MM.1S (cell line): ENCODE results near the gene MAS1L.

Experiments used
- DNase-seq: peaks from one replicate; pipeline ENCODE4 v3.0.0-alpha.2; 2015
- H2AFZ ChIP-seq: fragments of 300-600 bp; sonication (generic); 2 replicates; pipeline ENCODE4 v1.6.0; 2016; ENCODE audit warnings: antibody characterized with exemption, low read length
- H3F3A ChIP-seq: fragments of 300-600 bp; sonication (generic); 2 replicates; pipeline ENCODE4 v1.6.1; 2016; ENCODE audit warnings: mild to moderate bottlenecking, antibody characterized with exemption, low read length, moderate library complexity, mixed read lengths; ENCODE audit not compliant: insufficient read depth
- H3K27ac ChIP-seq: fragments of 300-600 bp; sonication (generic); 2 replicates; pipeline ENCODE4 v1.5.1; 2016; ENCODE audit warnings: mild to moderate bottlenecking, low read length
- H3K27me3 ChIP-seq: fragments of 300-600 bp; sonication (generic); replicated peaks from 2 replicates; pipeline ENCODE4 v1.6.0; 2016; ENCODE audit warnings: low read length; ENCODE audit not compliant: insufficient read depth
- H3K36me3 ChIP-seq: fragments of 300-600 bp; sonication (generic); replicated peaks from 2 replicates; pipeline ENCODE4 v1.6.1; 2016; ENCODE audit warnings: mild to moderate bottlenecking, low read length, mixed read lengths; ENCODE audit not compliant: insufficient read depth
- H3K4me1 ChIP-seq: fragments of 300-600 bp; sonication (generic); 2 replicates; pipeline ENCODE4 v1.6.1; 2016; ENCODE audit warnings: low read length, mixed read lengths
- H3K4me2 ChIP-seq: fragments of 300-600 bp; sonication (generic); 2 replicates; pipeline ENCODE4 v1.6.0; 2016; ENCODE audit warnings: low read depth, low read length
- H3K4me3 ChIP-seq: fragments of 300-600 bp; sonication (generic); 2 replicates; pipeline ENCODE4 v1.5.1; 2016; ENCODE audit warnings: low read length, mixed read lengths
- H3K79me2 ChIP-seq: fragments of 300-600 bp; sonication (generic); 2 replicates; pipeline ENCODE4 v1.6.1; 2016; ENCODE audit warnings: mixed run types, low read length, mixed read lengths
- H3K9ac ChIP-seq: fragments of 300-600 bp; sonication (generic); 2 replicates; pipeline ENCODE4 v1.6.1; 2016; ENCODE audit warnings: low read length, mixed read lengths
- H3K9me2 ChIP-seq: fragments of 300-600 bp; sonication (generic); replicated peaks from 2 replicates; pipeline ENCODE4 v1.6.1; 2016; ENCODE audit warnings: mild to moderate bottlenecking, low read length, mixed read lengths; ENCODE audit not compliant: insufficient read depth
- H3K9me3 ChIP-seq: fragments of 300-600 bp; sonication (generic); replicated peaks from 2 replicates; pipeline ENCODE4 v1.6.1; 2016; ENCODE audit warnings: mild to moderate bottlenecking, low read length, mixed read lengths; ENCODE audit not compliant: insufficient read depth
- H4K20me1 ChIP-seq: fragments of 300-600 bp; sonication (generic); 2 replicates; pipeline ENCODE4 v1.6.1; 2016; ENCODE audit warnings: mild to moderate bottlenecking, low read length, moderate library complexity, mixed read lengths; ENCODE audit not compliant: insufficient read depth
- CTCF ChIP-seq: fragments of 300-600 bp; sonication (generic); IDR thresholded peaks from 2 replicates; pipeline ENCODE4 v1.5.1; 2016; ENCODE audit warnings: antibody characterized with exemption, low read length, mixed read lengths
- EZH2 ChIP-seq: fragments of 300-600 bp; sonication (generic); optimal IDR thresholded peaks from 2 replicates; pipeline ENCODE3; 2017; ENCODE audit warnings: low read depth, mild to moderate bottlenecking, antibody characterized with exemption, low read length, mixed read lengths
- EZH2phosphoT487 ChIP-seq: fragments of 300-600 bp; sonication (generic); IDR thresholded peaks from 2 replicates; pipeline ENCODE4 v1.6.1; 2018; ENCODE audit warnings: antibody characterized with exemption, low read length

The MAS1L gene

DNA sequence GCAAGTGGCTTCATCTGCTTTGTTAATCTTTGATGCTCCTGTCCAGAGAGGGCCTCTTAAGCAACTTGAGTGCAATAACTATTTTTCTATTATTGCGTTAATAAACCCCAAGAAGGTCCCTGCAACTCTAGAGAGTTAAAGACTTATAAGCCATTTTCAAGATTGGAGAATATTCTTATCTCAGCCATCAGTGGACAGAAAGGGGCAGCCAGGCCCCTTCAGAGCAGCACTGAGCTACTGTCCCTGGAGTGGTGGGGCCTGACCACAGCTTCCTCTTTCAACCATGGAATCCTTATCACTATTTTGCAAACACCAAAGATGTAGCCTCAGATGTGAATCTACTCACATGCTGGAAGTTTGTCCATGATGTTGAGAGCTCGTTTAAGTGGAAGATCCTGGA lies 2.8 kb upstream of the MAS1L start:
- no peaks in the 10 kb centered on the region for H4K20me1 ChIP-seq
- no peaks in the 10 kb centered on the region for H3K9me2 ChIP-seq
- H3K27me3 ChIP-seq: no peaks in the 10 kb centered on the region
- no peaks in the 10 kb centered on the region for H3K79me2 ChIP-seq
- H3K9me3 ChIP-seq: no peaks in the 10 kb centered on the region
- H3K9ac ChIP-seq: no peak overlapping the region
- TF ChIP-seq CTCF (no peak), EZH2 (no peak), EZH2phosphoT487 (no peak)
- no peak for DNase-seq
- H3K4me3 ChIP-seq: no peak overlapping the region
- no peaks in the 10 kb centered on the region for H3K4me1 ChIP-seq
- H2AFZ ChIP-seq: no peak overlapping the region
- H3K4me2 ChIP-seq: no peak overlapping the region
- no peaks in the 10 kb centered on the region for H3K36me3 ChIP-seq
- no peaks in the 10 kb centered on the region for H3F3A ChIP-seq
- H3K27ac ChIP-seq: no peak overlapping the region

DNA sequence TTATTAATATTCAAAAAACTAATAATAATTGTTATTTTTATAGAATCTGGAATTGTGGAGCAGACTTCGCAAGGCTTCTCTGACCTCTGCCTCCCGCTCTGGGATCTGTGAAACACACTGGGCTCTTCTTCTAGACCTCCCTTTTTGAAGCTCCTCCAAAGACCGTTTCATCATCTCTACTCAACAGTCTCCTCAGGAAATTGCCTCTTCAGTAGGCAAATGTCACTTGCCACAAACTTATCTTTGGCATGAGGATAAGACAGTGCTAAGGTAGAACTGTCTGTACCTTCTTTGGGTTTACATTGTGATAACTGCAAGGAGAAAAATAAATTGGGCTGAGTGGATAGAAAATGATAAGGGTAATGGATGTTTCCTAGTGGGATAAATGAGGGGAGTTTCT lies 2.3 kb upstream of the MAS1L start:
- H2AFZ ChIP-seq: no peak overlapping the region
- H3F3A ChIP-seq: no peaks in the 10 kb centered on the region
- H3K4me3 ChIP-seq: no peak overlapping the region
- H3K27me3 ChIP-seq: no peaks in the 10 kb centered on the region
- H4K20me1 ChIP-seq: no peaks in the 10 kb centered on the region
- H3K9me2 ChIP-seq: no peaks in the 10 kb centered on the region
- TF ChIP-seq EZH2 (no peak), CTCF (no peak), EZH2phosphoT487 (no peak)
- no peaks in the 10 kb centered on the region for H3K79me2 ChIP-seq
- no peak overlapping the region for H3K9ac ChIP-seq
- no peak overlapping the region for H3K27ac ChIP-seq
- H3K4me2 ChIP-seq: no peak overlapping the region
- H3K9me3 ChIP-seq: no peaks in the 10 kb centered on the region
- no peak for DNase-seq
- no peaks in the 10 kb centered on the region for H3K4me1 ChIP-seq
- no peaks in the 10 kb centered on the region for H3K36me3 ChIP-seq

DNA sequence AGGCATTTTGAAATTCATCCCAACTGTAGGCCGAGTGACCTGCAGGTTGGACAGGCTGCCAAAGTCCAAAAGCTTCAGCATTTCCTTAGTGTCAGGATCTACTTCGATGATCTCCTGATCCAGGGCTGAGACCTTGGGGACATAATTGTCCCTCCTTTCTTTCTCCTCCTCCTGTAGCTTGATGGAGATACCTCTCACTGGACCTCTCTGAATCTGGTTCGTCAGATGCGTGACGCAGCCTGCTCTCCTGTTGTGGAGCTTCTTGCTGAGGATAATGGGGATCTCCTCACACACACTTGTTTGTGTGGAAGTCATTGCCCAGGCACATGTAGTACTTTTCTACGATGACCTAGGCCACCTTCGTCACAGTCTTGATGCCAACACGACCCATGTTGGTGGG lies 1.5 kb upstream of the MAS1L start:
- no peaks in the 10 kb centered on the region for H3K4me1 ChIP-seq
- no peak for TF ChIP-seq EZH2
- TF ChIP-seq CTCF: no peak
- no peak for TF ChIP-seq EZH2phosphoT487

More for the DNA sequence above, 1.5 kb upstream of the MAS1L start:
- Histone ChIP-seq H4K20me1 (no peaks in the 10 kb centered on the region), H3K36me3 (no peaks in the 10 kb centered on the region), H3K9me3 (no peaks in the 10 kb centered on the region), H3K4me2 (no peak overlapping the region), H3K4me3 (no peak overlapping the region), H3K27me3 (no peaks in the 10 kb centered on the region), H2AFZ (no peak overlapping the region), H3K79me2 (no peaks in the 10 kb centered on the region), H3K27ac (no peak overlapping the region), H3F3A (no peaks in the 10 kb centered on the region), H3K9ac (no peak overlapping the region), H3K9me2 (no peaks in the 10 kb centered on the region)
- DNase-seq: no peak
